IPS-NIHi11 (cell line): ENCODE measurements around the gene KCNK2.

Experiments used
- DNase-seq: peaks from one replicate; pipeline ENCODE4 v3.0.0; 2012; ENCODE audit warnings: mixed read lengths, low spot score

The KCNK2 gene, protein sequence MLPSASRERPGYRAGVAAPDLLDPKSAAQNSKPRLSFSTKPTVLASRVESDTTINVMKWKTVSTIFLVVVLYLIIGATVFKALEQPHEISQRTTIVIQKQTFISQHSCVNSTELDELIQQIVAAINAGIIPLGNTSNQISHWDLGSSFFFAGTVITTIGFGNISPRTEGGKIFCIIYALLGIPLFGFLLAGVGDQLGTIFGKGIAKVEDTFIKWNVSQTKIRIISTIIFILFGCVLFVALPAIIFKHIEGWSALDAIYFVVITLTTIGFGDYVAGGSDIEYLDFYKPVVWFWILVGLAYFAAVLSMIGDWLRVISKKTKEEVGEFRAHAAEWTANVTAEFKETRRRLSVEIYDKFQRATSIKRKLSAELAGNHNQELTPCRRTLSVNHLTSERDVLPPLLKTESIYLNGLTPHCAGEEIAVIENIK

DNA sequence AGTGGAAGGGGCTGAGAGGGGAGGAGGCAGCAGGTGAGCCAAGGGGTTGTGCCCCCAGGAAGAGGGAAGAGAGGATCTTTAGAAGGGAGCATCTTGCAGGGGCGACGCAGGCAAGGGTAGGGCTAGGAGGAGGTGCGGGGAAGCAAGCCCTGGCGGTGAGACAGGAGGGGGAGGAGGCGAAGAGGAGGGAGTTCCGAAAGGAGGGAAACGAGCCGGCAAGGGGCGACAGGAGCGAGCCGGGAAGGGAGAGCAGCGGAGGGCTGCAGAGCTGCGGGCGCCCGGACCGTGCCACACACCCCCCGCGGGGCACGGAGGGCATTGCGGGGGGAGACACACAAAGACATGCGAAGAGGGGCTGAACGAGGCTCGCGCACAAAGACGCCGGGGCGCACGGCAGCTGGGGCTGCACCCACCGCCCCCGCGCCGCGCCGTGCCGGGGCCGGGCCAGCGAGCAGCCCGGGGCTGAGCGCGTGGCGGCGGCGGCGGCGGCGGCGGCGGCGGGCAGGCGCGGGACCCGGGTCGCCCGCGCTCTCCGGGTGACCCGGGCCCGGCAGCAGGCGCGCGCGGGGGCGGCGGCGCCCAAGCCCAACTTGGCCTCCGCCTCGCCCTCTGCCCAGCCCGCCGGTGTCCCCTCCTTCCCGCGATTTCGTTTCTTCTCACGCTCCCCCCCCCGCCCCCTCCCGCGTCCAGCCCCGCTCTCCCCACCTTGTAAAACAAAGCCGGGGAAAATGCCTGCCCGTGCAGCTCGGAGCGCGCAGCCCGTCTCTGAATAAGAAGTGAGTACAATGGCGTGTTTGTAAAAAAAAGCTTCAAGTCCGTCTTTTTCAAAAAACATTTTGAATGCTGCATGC lies at the start of gene KCNK2:
KCNK2 (plus strand) TSS at position 206 of the 851 bp plus-strand sequence. CDS start 649 bp downstream, outside the sequence.
- peak; percentile 72 for DNase-seq

GRCh38 chr1:215032911-215033526 lies 49.5 kb upstream of the KCNK2 start:
- no peak for DNase-seq

DNA sequence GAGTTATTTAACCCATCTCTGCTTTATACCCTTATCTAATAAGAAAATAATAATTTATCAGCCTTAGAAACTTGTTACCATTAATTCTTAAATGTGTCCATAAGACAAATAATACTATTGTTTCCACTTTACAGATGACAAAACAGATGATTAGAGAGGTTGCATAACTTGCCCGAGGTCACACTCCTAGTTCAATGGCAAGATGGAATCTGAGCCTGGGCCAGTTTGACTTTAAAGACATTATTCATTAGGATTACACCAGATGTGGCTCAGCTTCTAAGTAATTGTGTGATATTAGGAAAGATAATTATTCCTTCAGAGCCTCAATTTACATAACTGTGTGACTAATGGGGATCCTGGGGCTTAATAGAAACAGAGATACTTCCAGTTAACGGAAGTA lies 42.3 kb upstream of the KCNK2 start:
- no peak for DNase-seq

DNA sequence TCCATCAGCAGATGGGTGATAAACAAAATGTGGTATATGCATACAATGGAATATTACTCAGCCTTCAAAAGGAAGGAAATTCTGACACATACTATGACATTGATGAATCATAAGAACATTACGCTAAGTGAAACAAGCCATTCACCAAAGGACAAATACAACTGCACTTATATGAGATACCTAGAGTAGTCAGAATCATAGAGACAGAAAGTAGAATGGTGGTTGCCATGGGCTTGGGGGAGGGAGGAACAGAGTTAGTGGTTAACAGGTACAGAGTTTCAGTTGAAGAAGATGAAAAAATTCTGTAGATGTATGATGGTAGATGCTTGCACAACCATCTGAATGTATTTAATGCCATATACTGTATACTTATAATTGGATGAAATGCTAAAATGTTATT lies 39.1 kb upstream of the KCNK2 start:
- no peak for DNase-seq

DNA sequence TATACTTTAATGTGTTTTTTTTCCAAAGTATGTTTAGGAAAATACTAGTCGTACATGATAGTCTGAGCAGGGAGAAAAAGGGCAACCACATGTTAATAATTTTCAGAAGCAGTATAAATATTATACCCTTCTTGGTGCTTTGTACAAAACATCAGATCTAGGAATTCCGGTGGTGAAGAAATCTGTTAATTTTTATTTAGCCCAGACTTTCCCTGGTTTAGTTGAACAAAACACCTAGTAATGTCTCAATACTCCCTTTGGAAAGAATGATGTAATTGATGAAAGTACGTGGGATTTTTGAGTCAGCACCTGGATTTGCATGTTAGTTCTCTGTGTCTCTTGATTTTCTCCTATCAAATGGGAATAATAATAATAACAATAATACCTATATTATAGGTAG lies 38.4 kb upstream of the KCNK2 start:
- no peak for DNase-seq

- no peak for DNase-seq
Measured at GRCh38 chr1:215045698-215046308, 36.7 kb upstream of the KCNK2 start.

DNA sequence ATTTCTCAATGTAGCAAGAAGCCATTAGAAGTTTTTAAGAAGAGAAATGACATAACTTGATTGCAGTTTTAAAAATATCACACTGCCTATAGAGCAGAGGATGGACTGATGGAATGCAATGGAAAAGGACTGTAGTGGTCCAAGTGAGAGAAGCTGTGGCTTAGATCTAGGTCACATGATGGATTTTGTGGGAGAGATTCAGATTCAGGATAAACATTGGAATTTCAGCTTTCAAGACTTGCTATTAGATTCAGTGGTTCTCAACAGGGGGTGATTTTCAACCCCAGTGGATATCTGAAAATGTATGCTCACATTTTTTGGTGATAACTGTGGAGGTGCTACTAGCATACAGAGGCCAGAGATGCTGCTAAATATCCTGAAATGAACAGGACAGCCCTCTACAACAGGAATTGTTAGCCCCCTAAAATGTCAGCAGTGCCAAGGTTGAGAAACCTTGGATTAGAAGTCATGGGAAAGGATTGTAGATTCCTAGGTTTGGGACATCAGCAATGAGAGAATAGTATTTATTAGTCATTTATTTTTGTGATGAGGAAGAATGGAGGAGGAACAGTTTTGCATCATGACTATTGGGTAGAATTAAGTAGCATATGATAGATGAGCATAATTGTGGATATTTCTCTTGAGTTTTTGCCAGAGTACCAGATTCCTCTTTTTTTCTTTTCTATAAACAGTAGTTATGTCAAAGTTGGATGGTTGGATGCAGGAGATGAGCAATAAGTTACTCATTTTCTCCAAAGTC lies 30.1 kb upstream of the KCNK2 start:
- no peak for DNase-seq

DNA sequence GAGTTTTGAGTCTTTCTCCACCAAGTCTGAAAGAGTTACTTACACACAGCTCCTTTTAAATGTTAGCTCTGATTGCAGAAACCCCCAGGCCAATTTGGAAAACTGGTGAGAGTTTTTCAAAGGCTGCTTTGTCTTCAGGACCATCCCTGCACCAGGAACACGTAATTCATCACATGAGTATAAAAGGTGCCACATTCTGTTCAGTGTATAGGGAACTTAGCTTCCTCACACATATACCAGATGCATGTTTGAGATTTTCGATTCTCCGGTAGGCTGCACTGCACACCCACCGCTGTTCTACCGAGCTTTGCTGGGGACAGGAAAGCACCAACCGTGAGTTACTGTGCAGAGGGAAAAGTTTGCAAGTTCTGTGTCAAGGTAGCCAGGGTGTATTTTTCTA lies 28.3 kb upstream of the KCNK2 start:
- no peak for DNase-seq

GRCh38 chr1:215055281-215055935 lies 27.1 kb upstream of the KCNK2 start:
- DNase-seq, result no peak

DNA sequence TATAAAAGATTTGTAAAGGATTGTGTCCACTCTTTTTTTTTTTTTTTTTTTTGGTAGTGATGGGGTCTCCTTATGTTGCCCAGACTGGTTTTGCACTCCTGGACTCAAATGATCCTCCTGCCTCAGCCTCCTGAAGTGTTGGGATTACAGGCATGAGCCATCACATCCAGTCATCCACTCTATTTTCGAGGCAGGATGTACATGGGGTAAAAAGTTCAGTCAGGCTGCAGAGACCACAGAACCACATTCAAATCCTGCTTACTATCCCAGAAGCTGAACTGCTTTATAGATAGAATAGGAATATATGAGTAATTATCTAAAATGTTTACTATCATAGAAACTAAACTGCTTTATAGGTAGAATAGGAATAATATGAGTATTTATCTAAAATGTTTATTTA lies 26.0 kb upstream of the KCNK2 start:
- DNase-seq, result no peak

- DNase-seq, result no peak
Measured at GRCh38 chr1:215059947-215060346, 22.6 kb upstream of the KCNK2 start.

DNA sequence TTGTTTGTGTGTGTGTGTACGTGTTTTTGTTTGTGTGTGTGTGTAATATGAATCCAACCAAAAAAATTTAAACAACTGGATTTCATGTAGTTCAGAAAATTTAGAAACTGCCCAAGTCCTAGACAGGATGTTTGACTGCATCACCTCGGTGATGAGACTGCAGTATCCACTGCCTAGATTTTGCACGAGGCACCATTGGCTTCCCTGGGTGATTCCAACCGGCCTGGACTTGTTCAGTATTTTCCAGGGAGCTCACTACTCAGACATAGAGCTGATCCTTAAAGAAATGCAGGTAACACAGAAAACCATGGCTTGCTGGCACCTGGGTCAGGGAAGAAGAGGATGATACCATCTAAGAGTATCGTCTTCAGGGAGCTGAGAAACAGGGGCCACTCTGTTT lies 18.2 kb upstream of the KCNK2 start:
- no peak for DNase-seq

DNA sequence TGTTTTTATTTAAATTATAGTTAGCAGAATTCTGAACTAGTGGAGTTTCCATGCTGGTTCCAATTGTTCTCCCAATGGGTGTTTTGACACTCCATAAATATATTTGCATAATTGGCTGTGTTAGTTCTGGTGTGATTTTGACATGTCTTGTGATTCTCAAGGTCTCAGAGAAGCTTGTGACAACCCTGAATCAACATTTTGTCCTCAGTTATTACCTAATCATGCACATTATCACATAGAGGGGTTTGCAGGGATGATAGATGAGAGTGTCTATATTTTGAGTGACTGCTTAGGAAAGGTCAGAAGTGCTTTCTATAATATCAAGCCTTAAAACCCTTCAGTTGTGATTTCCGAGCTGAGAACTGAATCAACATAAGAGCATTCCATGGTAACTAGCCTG lies 11.5 kb upstream of the KCNK2 start:
- DNase-seq, result no peak

DNA sequence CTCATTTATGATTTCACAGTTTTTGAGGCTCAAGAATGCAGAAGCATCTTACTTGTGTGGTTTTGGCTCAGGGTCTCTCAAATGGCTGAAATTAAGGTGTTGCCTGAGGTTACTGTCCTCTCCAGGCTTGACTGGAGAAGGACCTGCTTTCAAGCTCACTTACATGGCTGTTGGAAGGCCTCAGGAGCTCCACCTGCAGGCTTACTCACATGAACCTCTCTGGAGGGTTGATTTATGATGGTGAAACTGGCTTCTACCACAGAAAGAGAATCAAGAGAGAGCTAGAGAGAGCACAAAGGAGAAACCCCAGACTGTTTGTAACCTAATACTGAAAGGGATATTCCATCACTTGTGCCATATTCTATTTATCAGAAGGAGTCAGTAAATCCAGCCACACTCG lies 6.2 kb upstream of the KCNK2 start:
- DNase-seq, result peak; percentile 46

DNA sequence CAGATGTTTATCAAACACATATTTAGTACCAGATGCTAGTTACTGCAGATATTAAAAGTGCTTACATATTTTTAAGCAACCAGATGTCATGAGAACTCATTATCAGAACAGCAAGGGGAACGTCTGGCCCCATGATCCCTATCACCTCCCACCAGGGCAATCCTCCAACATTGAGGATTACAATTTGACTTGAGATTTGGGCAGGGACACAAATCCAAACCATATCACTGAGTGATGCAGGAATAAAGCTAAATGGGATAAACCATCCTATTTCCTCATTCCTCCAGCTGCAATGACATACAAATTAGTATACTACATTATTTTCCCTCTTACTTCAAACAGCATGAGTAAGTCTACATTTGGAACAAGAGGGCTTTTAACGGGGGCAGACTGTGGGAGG lies 3.1 kb upstream of the KCNK2 start:
- DNase-seq, result no peak

DNA sequence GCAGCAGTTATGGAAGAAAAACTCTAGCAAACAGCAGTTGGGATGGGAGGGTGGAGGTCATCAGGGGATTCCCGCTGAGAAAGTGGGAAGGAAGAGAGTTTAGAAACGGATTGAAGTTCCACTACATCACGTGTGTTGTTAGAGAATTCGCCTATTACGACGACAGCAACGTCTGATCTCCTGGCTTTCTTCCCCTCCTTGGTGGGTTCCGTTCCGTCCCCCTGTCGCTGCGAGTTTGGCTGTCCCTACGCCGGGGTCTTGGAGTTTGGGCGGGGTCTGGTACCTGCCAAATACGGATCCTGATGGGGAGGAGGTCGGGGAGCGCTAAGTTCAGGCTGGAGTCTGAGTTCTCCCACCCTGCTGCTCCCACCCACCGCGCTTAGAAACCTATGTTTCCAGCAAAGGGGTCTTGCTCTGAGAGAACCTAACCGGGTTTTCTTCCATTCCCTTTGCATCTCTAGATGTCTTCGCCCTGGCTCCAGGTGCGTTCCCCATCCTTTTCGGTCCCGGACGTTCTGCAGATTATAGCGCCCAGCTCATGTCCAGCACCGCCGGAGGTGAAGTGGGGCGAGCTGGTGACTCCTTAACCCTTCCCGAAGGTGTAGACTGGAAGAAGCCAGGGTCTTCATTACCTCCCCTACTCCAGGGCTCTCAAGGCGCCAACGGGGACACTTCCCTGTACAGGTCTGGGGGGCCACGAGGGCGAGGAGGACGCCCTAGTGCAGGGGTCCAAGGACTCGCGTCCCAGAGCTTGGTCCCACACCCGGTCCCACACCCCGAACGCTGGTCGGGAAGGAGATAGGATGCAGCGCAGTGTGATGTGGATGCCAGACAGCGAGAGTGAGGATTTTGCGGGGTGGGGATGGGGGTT lies 641 bp upstream of the KCNK2 start:
- peak; percentile 32 for DNase-seq

- peak; percentile 23 for DNase-seq
Measured at GRCh38 chr1:215083383-215083961, 935 bp downstream of the KCNK2 start.

DNA sequence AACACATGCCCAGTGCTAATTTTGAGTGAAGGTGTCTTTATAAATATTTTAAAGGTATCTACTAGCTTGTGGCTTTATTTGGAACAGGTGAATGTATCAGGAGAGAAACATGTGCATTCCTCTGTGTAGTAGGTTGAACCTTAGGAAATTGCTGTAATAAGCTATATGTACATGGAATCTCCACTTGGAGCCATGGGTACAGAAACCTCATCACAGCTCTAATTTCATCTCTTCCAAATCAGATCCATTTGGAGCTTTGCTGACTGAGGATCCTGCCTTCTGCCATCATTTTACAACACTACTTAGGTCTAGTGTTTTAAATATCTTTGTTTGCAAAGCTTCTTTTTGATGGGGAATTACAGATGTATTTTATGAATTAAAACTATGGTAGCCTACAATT lies 2.1 kb downstream of the KCNK2 start:
- DNase-seq, result no peak

- DNase-seq, result no peak
Measured at GRCh38 chr1:215087603-215088002, 5.1 kb downstream of the KCNK2 start.

DNA sequence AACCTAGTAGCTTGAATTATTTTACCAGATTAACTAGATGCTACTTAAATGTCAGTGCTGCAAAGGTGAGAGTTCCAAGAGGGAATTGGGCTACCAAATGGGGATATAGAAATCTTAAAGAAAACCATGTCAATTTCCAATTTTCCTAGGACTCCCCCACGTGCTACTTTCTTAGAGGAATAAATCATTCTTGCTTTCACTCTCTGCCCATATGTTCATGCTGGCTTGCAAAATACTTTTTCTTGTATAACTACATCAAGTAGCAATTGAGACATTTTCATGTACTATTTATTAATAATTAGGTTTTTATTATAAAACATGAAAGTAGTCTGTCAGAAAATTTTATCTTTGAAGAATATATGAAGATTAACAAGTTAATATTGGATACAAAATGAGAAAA lies 11.8 kb downstream of the KCNK2 start:
- no peak for DNase-seq
